Retinal pigment epithelial cell (primary cell): Measurements from ENCODE around the gene ADARB2.

Experiments used
- DNase-seq: peaks from one replicate; pipeline ENCODE4 v3.0.0-alpha.2; 2010; ENCODE audit warnings: low read depth
- H3K4me3 ChIP-seq: 2 replicates; pipeline ENCODE4 v1.5.1; 2011; ENCODE audit warnings: mild to moderate bottlenecking, low read length, control low read depth, moderate library complexity
- TF ChIP-seq, protein P1 (sequence below): conservative IDR thresholded peaks from 2 replicates; pipeline ENCODE4 v1.5.1; 2011; ENCODE audit warnings: low read depth, low read length, control low read depth, inconsistent platforms

Gene ADARB2

GRCh38 chr10:1195828-1196227 lies 541.5 kb downstream of the ADARB2 start:
- H3K4me3 ChIP-seq: no peak overlapping the region
- no peak for DNase-seq
- TF ChIP-seq, protein P1, sequence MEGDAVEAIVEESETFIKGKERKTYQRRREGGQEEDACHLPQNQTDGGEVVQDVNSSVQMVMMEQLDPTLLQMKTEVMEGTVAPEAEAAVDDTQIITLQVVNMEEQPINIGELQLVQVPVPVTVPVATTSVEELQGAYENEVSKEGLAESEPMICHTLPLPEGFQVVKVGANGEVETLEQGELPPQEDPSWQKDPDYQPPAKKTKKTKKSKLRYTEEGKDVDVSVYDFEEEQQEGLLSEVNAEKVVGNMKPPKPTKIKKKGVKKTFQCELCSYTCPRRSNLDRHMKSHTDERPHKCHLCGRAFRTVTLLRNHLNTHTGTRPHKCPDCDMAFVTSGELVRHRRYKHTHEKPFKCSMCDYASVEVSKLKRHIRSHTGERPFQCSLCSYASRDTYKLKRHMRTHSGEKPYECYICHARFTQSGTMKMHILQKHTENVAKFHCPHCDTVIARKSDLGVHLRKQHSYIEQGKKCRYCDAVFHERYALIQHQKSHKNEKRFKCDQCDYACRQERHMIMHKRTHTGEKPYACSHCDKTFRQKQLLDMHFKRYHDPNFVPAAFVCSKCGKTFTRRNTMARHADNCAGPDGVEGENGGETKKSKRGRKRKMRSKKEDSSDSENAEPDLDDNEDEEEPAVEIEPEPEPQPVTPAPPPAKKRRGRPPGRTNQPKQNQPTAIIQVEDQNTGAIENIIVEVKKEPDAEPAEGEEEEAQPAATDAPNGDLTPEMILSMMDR: no peak

DNA sequence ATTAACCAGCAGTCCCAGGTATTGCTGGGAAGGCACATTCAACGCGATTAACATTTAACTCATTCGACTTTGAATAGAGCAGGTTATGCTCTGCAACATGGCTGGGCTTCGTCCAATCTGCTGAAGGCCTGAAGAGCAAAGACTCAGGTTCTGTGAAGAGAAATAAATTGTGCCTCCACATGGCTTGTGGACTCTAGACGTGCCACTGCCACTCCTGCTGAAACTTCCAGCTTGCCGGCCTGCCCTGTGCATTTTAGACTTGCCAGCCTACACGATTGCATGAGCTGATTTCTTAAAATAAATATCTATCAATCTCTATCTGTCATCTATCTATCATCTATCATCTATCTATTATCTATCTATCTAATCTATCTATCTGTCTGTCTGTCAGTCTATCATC lies 543.2 kb downstream of the ADARB2 start:
- TF ChIP-seq, protein P1: no peak
- DNase-seq: no peak
- H3K4me3 ChIP-seq: no peak overlapping the region

DNA sequence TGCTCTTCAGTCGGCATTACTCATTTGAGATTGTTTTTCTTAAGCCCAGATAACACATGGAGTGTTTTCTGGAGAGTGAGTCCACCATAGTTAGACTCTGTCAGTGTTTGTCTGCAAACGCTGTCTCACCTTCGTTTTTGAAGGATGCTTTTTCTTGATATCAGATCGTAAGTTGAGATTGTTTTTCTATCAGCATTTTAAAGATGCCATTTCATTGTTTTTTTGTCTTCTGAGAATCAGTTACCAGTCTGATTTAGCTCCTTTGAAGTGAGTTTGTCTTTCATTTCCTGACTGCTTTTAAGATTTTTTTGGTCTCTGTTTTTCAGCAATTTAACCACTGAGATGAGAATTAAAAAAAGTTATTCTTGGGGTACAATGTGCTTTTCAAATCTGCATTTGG lies 543.8 kb downstream of the ADARB2 start:
- TF ChIP-seq, protein P1: no peak
- no peak overlapping the region for H3K4me3 ChIP-seq
- DNase-seq: no peak

DNA sequence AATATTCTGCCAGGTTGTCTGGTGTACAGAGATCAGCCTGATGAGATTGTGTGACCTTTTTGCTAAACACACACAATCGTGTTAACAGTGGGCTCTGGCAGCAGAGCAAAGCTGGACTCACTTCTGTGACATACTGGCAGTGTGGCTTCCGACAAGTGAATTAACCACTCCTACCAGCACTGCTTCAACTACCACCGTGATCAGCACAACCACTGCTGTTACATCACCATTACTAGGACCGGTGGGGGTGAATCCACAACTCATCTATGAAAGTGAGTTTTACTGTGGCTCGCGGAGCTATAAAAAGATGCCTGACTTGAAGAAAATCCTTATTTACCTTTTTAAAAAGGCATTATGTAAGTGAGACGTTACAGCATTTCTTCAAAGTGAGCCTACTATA lies 545.6 kb downstream of the ADARB2 start:
- H3K4me3 ChIP-seq: no peak overlapping the region
- TF ChIP-seq, protein P1: no peak
- no peak for DNase-seq

- no peak overlapping the region for H3K4me3 ChIP-seq
- TF ChIP-seq, protein P1: no peak
These were observed 546.4 kb downstream of the ADARB2 start for GRCh38 chr10:1190791-1191490.

DNA sequence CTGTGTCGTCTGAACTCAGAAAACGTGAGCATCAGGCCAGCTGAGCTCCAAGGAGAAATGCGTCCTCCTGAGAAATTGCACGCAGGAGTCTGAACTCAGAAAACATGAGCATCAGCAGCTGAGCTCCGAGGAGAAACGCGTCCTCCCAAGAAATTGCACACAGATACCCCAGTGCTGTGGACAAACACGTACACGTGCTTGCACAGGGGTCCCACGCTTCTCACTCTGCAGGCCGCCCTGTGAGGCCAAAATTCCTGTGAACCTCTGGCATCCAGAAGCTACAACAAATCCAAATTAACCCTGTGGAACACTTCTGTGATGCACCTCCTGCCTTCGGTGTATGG lies 547.3 kb downstream of the ADARB2 start:
- no peak for DNase-seq
- no peak overlapping the region for H3K4me3 ChIP-seq
- TF ChIP-seq, protein P1: no peak

More at GRCh38 chr10:1190791-1191490, 546.4 kb downstream of the ADARB2 start:
- no peak for DNase-seq
